Peyer's patch (tissue), 4 donors: ENCODE measurements around the gene KLHL22. TPM values are rescaled to one million over a fixed set of nuclear protein-coding genes. Genes with fewer than 3 reads are reported as not detected.
A peak's percentile ranks its signal among the peaks of the same experiment; 100 is the strongest.

Source experiments
- DNase-seq, 3 donors: peaks; one replicate each; pipeline ENCODE4 v3.0.0-alpha.2; 2017 to 2019
- H3K27ac ChIP-seq, 4 donors: fragments of 200-600 bp; sonication (generic); one replicate each; pipeline ENCODE4 v1.5.1; 2016 to 2019
- H3K27me3 ChIP-seq, 2 donors: fragments of 200-600 bp; sonication (generic); one replicate each; pipeline ENCODE4 v1.5.1; 2019
- H3K36me3 ChIP-seq, 3 donors: fragments of 200-600 bp; sonication (generic); one replicate each; pipeline ENCODE4 v1.5.1; 2016 to 2019
- H3K4me1 ChIP-seq, 4 donors: fragments of 200-600 bp; sonication (generic); one replicate each; pipeline ENCODE4 v1.5.1; 2016 to 2019
- H3K4me3 ChIP-seq, 4 donors: fragments of 200-600 bp; sonication (generic); 1 replicate in 3 of 4; 2 replicates in 1 of 4; pipeline ENCODE4 v1.5.1; 2016 to 2019; ENCODE audit warnings: mild to moderate bottlenecking in 1 of 4
- H3K9me3 ChIP-seq, 4 donors: fragments of 200-600 bp; sonication (generic); one replicate each; pipeline ENCODE4 v1.5.1; 2016 to 2019; ENCODE audit warnings: mild to moderate bottlenecking in 1 of 4
- CTCF ChIP-seq, 6 experiments: fragments of 450-650 bp in 4 of 6; fragments of 200-600 bp in 2 of 6; sonication (generic) in 1 of 6; IDR thresholded peaks; one replicate each; pipeline ENCODE4 v1.5.1; 2017 to 2019; ENCODE audit warnings: antibody characterized with exemption in 6 of 6, mild to moderate bottlenecking in 3 of 6, moderate library complexity in 1 of 6
- POLR2A ChIP-seq, 2 donors: fragments of 450-650 bp; IDR thresholded peaks; one replicate each; pipeline ENCODE4 v1.5.1; 2017; ENCODE audit warnings: antibody characterized with exemption in 2 of 2, mild to moderate bottlenecking in 2 of 2, moderate library complexity in 2 of 2
- total RNA-seq, 4 donors: library from RNA; depleted of rRNA; stranded (reverse); fragments of >200 nt; gene quantifications; one replicate each; pipeline ENCODE4 v1.1.0, GENCODE V29; 2016

The KLHL22 gene
- total RNA-seq, 4 donors from 2014 or later = 12.6 to 23.9 (median 19.2) TPM

- no peaks in the 10 kb centered on the region for H3K9me3 ChIP-seq
- TF ChIP-seq POLR2A (IDR thresholded peaks at IDR 0.05) (no peak), CTCF (IDR thresholded peaks at IDR 0.05) (no peak)
- no peak overlapping the region for H3K4me3 ChIP-seq
- no peak for DNase-seq
- H3K36me3 ChIP-seq = peaks cover 0 to 5% (median 0%) of the 10 kb centered on the region in 3 donors
- H3K4me1 ChIP-seq = peaks cover 0 to 19% (median 7%) of the 10 kb centered on the region in 4 donors
- H3K27me3 ChIP-seq = no peaks in the 10 kb centered on the region
- H3K27ac ChIP-seq = peak overlapping the region in 1 of 4 donors; percentile 85
These were observed 30.5 kb downstream of the KLHL22 start for GRCh38 chr22:20464912-20465758.

GRCh38 chr22:20464096-20464614, 31.4 kb downstream of the KLHL22 start:
- no peak overlapping the region for H3K4me3 ChIP-seq
- DNase-seq = peak in 2 of 3 donors; percentile 61 to 76
- H3K27me3 ChIP-seq = no peaks in the 10 kb centered on the region
- peak overlapping the region; percentile 61 to 86 (median 78) for H3K27ac ChIP-seq
- H3K9me3 ChIP-seq = no peaks in the 10 kb centered on the region
- H3K4me1 ChIP-seq = peaks cover 0 to 19% (median 7%) of the 10 kb centered on the region in 4 donors
- peaks cover 0 to 5% (median 0%) of the 10 kb centered on the region in 3 donors for H3K36me3 ChIP-seq
- TF ChIP-seq CTCF (IDR thresholded peaks at IDR 0.05) (no peak), POLR2A (IDR thresholded peaks at IDR 0.05) (no peak)

GRCh38 chr22:20463324-20464095, 32.1 kb downstream of the KLHL22 start:
- Histone ChIP-seq H3K27me3 (no peaks in the 10 kb centered on the region), H3K9me3 (no peaks in the 10 kb centered on the region), H3K4me1 (peaks cover 0 to 19% (median 7%) of the 10 kb centered on the region in 4 donors), H3K4me3 (no peak overlapping the region), H3K36me3 (peaks cover 0 to 5% (median 0%) of the 10 kb centered on the region in 3 donors), H3K27ac (peak overlapping the region; percentile 61 to 86 (median 78))
- peak in 2 of 3 donors; percentile 76 to 80 for DNase-seq
- TF ChIP-seq POLR2A (IDR thresholded peaks at IDR 0.05) = no peak
- no peak for TF ChIP-seq CTCF (IDR thresholded peaks at IDR 0.05)

GRCh38 chr22:20459862-20460261, 35.7 kb downstream of the KLHL22 start:
- Histone ChIP-seq H3K9me3 (no peaks in the 10 kb centered on the region), H3K4me1 (peaks cover 0 to 19% (median 7%) of the 10 kb centered on the region in 4 donors), H3K27ac (no peak overlapping the region), H3K27me3 (no peaks in the 10 kb centered on the region), H3K36me3 (peaks cover 0 to 2% (median 0%) of the 10 kb centered on the region in 3 donors), H3K4me3 (no peak overlapping the region)
- TF ChIP-seq CTCF (IDR thresholded peaks at IDR 0.05) = no peak
- TF ChIP-seq POLR2A (IDR thresholded peaks at IDR 0.05) = no peak
- DNase-seq = no peak

- Histone ChIP-seq H3K27me3 (no peaks in the 10 kb centered on the region), H3K4me3 (no peak overlapping the region), H3K36me3 (no peaks in the 10 kb centered on the region), H3K27ac (no peak overlapping the region), H3K4me1 (peaks cover 0 to 16% (median 4%) of the 10 kb centered on the region in 4 donors), H3K9me3 (no peaks in the 10 kb centered on the region)
- TF ChIP-seq POLR2A (IDR thresholded peaks at IDR 0.05) (no peak), CTCF (IDR thresholded peaks at IDR 0.05) (no peak)
- no peak for DNase-seq
These were observed 36.4 kb downstream of the KLHL22 start for GRCh38 chr22:20459152-20459542.
